Right lobe of liver (tissue), 4 donors: ENCODE data around the gene REPIN1.

Experiments
- POLR2A ChIP-seq: fragments of 450-650 bp; IDR thresholded peaks from one replicate; pipeline ENCODE4 v1.6.1; 2017; ENCODE audit warnings: antibody characterized with exemption, mild to moderate bottlenecking
- TF ChIP-seq, protein P1 (sequence below), 4 donors: fragments of 200-600 bp in 3 of 4; fragments of 450-650 bp in 1 of 4; IDR thresholded peaks; one replicate each; pipeline versions ENCODE4 v1.5.1 to v1.8.0; 2016 to 2022; ENCODE audit warnings: antibody characterized with exemption in 4 of 4, mild to moderate bottlenecking in 2 of 4
- donor health status: DM: no; HTN: no; CAD: no.
- donor health status: DM: no; HTN: no; CAD: no.
- donor health status: DM: no; HTN: yes; CAD: no.

GRCh38 chr7:150412016-150412415, 43.4 kb downstream of the REPIN1 start:
- TF ChIP-seq POLR2A: no peak
- TF ChIP-seq, protein P1, sequence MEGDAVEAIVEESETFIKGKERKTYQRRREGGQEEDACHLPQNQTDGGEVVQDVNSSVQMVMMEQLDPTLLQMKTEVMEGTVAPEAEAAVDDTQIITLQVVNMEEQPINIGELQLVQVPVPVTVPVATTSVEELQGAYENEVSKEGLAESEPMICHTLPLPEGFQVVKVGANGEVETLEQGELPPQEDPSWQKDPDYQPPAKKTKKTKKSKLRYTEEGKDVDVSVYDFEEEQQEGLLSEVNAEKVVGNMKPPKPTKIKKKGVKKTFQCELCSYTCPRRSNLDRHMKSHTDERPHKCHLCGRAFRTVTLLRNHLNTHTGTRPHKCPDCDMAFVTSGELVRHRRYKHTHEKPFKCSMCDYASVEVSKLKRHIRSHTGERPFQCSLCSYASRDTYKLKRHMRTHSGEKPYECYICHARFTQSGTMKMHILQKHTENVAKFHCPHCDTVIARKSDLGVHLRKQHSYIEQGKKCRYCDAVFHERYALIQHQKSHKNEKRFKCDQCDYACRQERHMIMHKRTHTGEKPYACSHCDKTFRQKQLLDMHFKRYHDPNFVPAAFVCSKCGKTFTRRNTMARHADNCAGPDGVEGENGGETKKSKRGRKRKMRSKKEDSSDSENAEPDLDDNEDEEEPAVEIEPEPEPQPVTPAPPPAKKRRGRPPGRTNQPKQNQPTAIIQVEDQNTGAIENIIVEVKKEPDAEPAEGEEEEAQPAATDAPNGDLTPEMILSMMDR (IDR thresholded peaks at IDR 0.05): no peak
